SK-N-SH (cell line): Measurements from ENCODE around the gene RIPOR2. TPM values are rescaled to one million over a fixed set of nuclear protein-coding genes. Genes with fewer than 3 reads are reported as not detected.

Experiments
- CTCF ChIA-PET: fragments of 300-600, 350-600 bp; formaldehyde crosslinking; extraction: SDS; loops from one replicate; lab custom pipeline; 2021; lab: Yijun Ruan, JAX
- POLR2A ChIA-PET: fragments of 350-600 bp; sonication (Branson Sonifier 250); formaldehyde crosslinking; extraction: SDS; loops from one replicate; lab custom pipeline; 2020; ENCODE audit warnings: antibody characterized with exemption, inconsistent platforms; lab: Yijun Ruan, JAX
- DNase-seq: peaks from one replicate; pipeline ENCODE4 v3.0.0; 2012
- H2AFZ ChIP-seq: fragments of 200-600 bp; sonication (generic); 2 replicates; pipeline ENCODE4 v1.8.1; 2016; ENCODE audit warnings: antibody characterized with exemption, mild to moderate bottlenecking, low read depth
- H3F3A ChIP-seq: fragments of 200-600 bp; sonication (generic); replicated peaks from 2 replicates; pipeline ENCODE3; 2016; ENCODE audit warnings: antibody characterized with exemption, mild to moderate bottlenecking; ENCODE audit not compliant: insufficient read depth
- H3K27ac ChIP-seq, 2 experiments: fragments of 200-500 bp in 1 of 2; fragments of 200-600 bp in 1 of 2; sonication (Bioruptor generic) in 1 of 2; sonication (generic), shearing (Covaris generic) in 1 of 2; 2 replicates each; pipeline versions ENCODE4 v1.5.1 to v1.6.1; 2014 to 2016; ENCODE audit warnings: low read depth in 2 of 2, inconsistent platforms in 1 of 2, low read length in 1 of 2, mild to moderate bottlenecking in 1 of 2, mixed read lengths in 1 of 2
- H3K27me3 ChIP-seq: fragments of 200-600 bp; sonication (generic), shearing (Covaris generic); 2 replicates; pipeline ENCODE4 v1.6.1; 2016; ENCODE audit warnings: mixed run types; ENCODE audit not compliant: insufficient read depth
- H3K36me3 ChIP-seq, 2 experiments: fragments of 200-500 bp in 1 of 2; fragments of 200-600 bp in 1 of 2; sonication (Bioruptor generic) in 1 of 2; sonication (generic) in 1 of 2; replicated peaks in 1 of 2; 2 replicates each; pipeline versions ENCODE3 to v1.5.1; 2014 to 2016; ENCODE audit warnings: low read length in 1 of 2, mild to moderate bottlenecking in 1 of 2; ENCODE audit not compliant: insufficient read depth in 2 of 2, control insufficient read depth in 1 of 2
- H3K4me1 ChIP-seq, 2 experiments: fragments of 200-500 bp in 1 of 2; fragments of 200-600 bp in 1 of 2; sonication (Bioruptor generic) in 1 of 2; sonication (generic), shearing (Covaris generic) in 1 of 2; 2 replicates each; pipeline versions ENCODE4 v1.5.1 to v1.6.1; 2014 to 2016; ENCODE audit warnings: low read depth in 1 of 2, low read length in 1 of 2, mixed run types in 1 of 2; ENCODE audit not compliant: insufficient read depth in 2 of 2, control insufficient read depth in 1 of 2
- H3K4me2 ChIP-seq: fragments of 200-600 bp; sonication (generic), shearing (Covaris generic); 2 replicates; pipeline ENCODE4 v1.6.1; 2017; ENCODE audit warnings: mixed run types
- H3K4me3 ChIP-seq, 2 experiments: fragments of 200-500 bp in 1 of 2; fragments of 200-600 bp in 1 of 2; sonication (Bioruptor generic) in 1 of 2; sonication (generic), shearing (Covaris generic) in 1 of 2; 2 replicates each; pipeline versions ENCODE4 v1.5.1 to v1.8.1; 2014 to 2016; ENCODE audit warnings: low read depth in 2 of 2, inconsistent platforms in 1 of 2, low read length in 1 of 2, mild to moderate bottlenecking in 1 of 2, mixed read lengths in 1 of 2, moderate library complexity in 1 of 2
- H3K79me2 ChIP-seq: fragments of 200-600 bp; sonication (generic); 2 replicates; pipeline ENCODE4 v1.8.1; 2017; ENCODE audit warnings: mild to moderate bottlenecking; ENCODE audit not compliant: insufficient read depth
- H3K9ac ChIP-seq: fragments of 200-600 bp; sonication (generic); 2 replicates; pipeline ENCODE4 v1.6.1; 2017; ENCODE audit warnings: mixed run types
- H3K9me2 ChIP-seq: fragments of 200-600 bp; sonication (generic); 2 replicates; pipeline ENCODE4 v1.6.1; 2017; ENCODE audit warnings: mixed run types
- H3K9me3 ChIP-seq: fragments of 200-600 bp; sonication (generic); 2 replicates; pipeline ENCODE4 v1.6.1; 2017; ENCODE audit warnings: mixed run types, mild to moderate bottlenecking, moderate library complexity
- H4K20me1 ChIP-seq: fragments of 200-600 bp; sonication (generic); 2 replicates; pipeline ENCODE4 v1.6.1; 2017; ENCODE audit warnings: mild to moderate bottlenecking, mixed run types; ENCODE audit not compliant: insufficient read depth
- ELF1 ChIP-seq: IDR thresholded peaks from 2 replicates; pipeline ENCODE4 v1.4.0; 2012
- GABPA ChIP-seq: IDR thresholded peaks from 2 replicates; pipeline ENCODE4 v1.4.0; 2012; ENCODE audit warnings: low read depth, mild to moderate bottlenecking
- JUND ChIP-seq: IDR thresholded peaks from 2 replicates; pipeline ENCODE4 v1.4.0; 2012
- MEF2A ChIP-seq: IDR thresholded peaks from 2 replicates; pipeline ENCODE4 v1.4.0; 2012; ENCODE audit warnings: low read depth, borderline replicate concordance
- MXI1 ChIP-seq: IDR thresholded peaks from 2 replicates; pipeline ENCODE4 v1.6.1; 2012; ENCODE audit warnings: mild to moderate bottlenecking, low read depth, low read length, improper control_type of control experiment
- POLR2AphosphoS5 ChIP-seq: IDR thresholded peaks from 2 replicates; pipeline ENCODE4 v1.6.1; 2012; ENCODE audit warnings: low read depth, low read length
- RFX5 ChIP-seq: IDR thresholded peaks from 2 replicates; pipeline ENCODE4 v1.6.1; 2012; ENCODE audit warnings: mild to moderate bottlenecking, improper control_type of control experiment, low read length
- RXRA ChIP-seq: IDR thresholded peaks from 2 replicates; pipeline ENCODE4 v1.4.0; 2012; ENCODE audit warnings: low read depth, mild to moderate bottlenecking, borderline replicate concordance
- SIN3A ChIP-seq: IDR thresholded peaks from 2 replicates; pipeline ENCODE4 v1.6.1; 2012; ENCODE audit warnings: low read depth, mild to moderate bottlenecking, low read length, moderate library complexity, borderline replicate concordance
- SMC3 ChIP-seq: IDR thresholded peaks from 2 replicates; pipeline ENCODE4 v1.6.1; 2012; ENCODE audit warnings: low read depth, low read length, improper control_type of control experiment
- TAF1 ChIP-seq: IDR thresholded peaks from 2 replicates; pipeline ENCODE4 v1.6.1; 2012; ENCODE audit warnings: low read depth, mild to moderate bottlenecking, low read length, moderate library complexity, borderline replicate concordance
- YY1 ChIP-seq: IDR thresholded peaks from 2 replicates; pipeline ENCODE4 v1.4.0; 2012; ENCODE audit warnings: low read depth, mild to moderate bottlenecking
- WGBS: methylation state at CpG from one replicate; pipeline ENCODE4 v1.1.6; 2017; ENCODE audit warnings: low lambda C conversion rate; 5-methylcytosine and 5-hydroxymethylcytosine counted together
- polyA plus RNA-seq, 3 experiments: library from polyadenylated mRNA; depleted of rRNA; stranded (reverse); fragments of >200 nt; gene quantifications; 2 replicates each; pipeline ENCODE4 v1.2.3, GENCODE V29; 2012
- TF ChIP-seq, protein P1 (sequence below): IDR thresholded peaks from 2 replicates; pipeline ENCODE4; 2012
- TF ChIP-seq, protein P2 (sequence below): fragments of 150-350 bp; IDR thresholded peaks from 2 replicates; pipeline ENCODE4 v1.6.1; 2016; ENCODE audit warnings: mild to moderate bottlenecking, low read depth, low read length
- TF ChIP-seq, protein P3 (sequence below): fragments of 150-350 bp; IDR thresholded peaks from 2 replicates; pipeline ENCODE4 v1.6.1; 2017; ENCODE audit warnings: antibody characterized with exemption, low read length, low read depth, borderline replicate concordance
- TF ChIP-seq, protein P4 (sequence below): IDR thresholded peaks from 2 replicates; pipeline ENCODE4 v1.4.0; 2012; ENCODE audit warnings: low read depth, borderline replicate concordance
- TF ChIP-seq, protein P5 (sequence below): fragments of 200-600 bp; sonication (generic); IDR thresholded peaks from 2 replicates; pipeline ENCODE4 v1.6.1; 2017; ENCODE audit warnings: antibody characterized with exemption, mild to moderate bottlenecking, moderate library complexity
- TF ChIP-seq, protein P6 (sequence below): IDR thresholded peaks from 2 replicates; pipeline ENCODE4 v1.4.0; 2012; ENCODE audit warnings: low read depth

The RIPOR2 gene
- polyA plus RNA-seq, 1 of the 3 experiments (the other 2 are of a cell fraction) = 0.05 TPM

DNA sequence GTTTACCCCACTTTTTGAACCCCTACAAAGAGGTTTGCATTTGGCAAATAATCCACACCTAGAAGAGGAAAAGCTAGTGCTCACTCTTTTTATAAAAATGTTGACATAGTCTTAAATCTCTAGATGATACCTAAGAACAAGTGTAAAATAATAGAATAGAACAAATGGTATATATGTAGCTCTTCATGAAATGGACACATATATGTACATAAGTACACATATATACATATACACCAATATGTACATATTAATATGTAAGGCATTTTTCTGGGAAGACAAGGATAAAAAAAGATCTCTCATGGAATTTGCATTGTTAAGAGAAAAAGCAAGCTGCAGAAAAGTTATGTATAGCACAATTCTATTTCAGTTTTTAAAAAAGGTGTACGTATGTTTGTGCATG lies 27.6 kb upstream of the RIPOR2 start:
- CTCF ChIA-PET = no interaction called here
- H4K20me1 ChIP-seq = no peaks in the 10 kb centered on the region

DNA sequence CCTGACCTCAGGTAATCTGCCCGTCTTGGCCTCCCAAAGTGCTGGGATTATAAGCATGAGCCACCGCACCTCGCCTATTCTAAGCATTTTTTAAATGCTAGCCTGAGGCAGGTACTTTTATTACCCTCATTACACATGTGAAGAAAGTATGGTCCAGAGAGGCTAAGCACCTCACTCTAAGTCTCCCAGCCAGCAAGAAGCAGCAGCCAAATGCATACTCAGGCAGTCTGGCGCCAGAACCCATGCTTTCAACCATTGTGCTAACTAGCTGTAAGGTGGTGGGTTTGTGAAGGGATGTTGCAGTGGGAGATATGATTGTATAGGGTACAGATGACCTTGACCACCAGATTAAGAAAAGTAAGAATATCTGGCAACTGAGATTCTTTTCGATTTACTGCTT lies 26.1 kb upstream of the RIPOR2 start:
- no peaks in the 10 kb centered on the region for H3K9me3 ChIP-seq
- H3K27ac ChIP-seq = no peak overlapping the region
- H4K20me1 ChIP-seq = no peaks in the 10 kb centered on the region
- WGBS = 49% methylated on average over 5 of the region's 5 CpGs
- POLR2A ChIA-PET = no interaction called here
- H3K79me2 ChIP-seq = no peaks in the 10 kb centered on the region
- no peaks in the 10 kb centered on the region for H3K9me2 ChIP-seq
- H2AFZ ChIP-seq = no peak overlapping the region
- no peak for TF ChIP-seq RFX5
- TF ChIP-seq, protein P1, sequence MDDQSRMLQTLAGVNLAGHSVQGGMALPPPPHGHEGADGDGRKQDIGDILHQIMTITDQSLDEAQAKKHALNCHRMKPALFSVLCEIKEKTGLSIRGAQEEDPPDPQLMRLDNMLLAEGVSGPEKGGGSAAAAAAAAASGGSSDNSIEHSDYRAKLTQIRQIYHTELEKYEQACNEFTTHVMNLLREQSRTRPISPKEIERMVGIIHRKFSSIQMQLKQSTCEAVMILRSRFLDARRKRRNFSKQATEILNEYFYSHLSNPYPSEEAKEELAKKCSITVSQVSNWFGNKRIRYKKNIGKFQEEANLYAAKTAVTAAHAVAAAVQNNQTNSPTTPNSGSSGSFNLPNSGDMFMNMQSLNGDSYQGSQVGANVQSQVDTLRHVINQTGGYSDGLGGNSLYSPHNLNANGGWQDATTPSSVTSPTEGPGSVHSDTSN = no peak
- TF ChIP-seq SIN3A = no peak
- TF ChIP-seq, protein P2, sequence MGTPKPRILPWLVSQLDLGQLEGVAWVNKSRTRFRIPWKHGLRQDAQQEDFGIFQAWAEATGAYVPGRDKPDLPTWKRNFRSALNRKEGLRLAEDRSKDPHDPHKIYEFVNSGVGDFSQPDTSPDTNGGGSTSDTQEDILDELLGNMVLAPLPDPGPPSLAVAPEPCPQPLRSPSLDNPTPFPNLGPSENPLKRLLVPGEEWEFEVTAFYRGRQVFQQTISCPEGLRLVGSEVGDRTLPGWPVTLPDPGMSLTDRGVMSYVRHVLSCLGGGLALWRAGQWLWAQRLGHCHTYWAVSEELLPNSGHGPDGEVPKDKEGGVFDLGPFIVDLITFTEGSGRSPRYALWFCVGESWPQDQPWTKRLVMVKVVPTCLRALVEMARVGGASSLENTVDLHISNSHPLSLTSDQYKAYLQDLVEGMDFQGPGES = no peak
- no peak for TF ChIP-seq TAF1
- TF ChIP-seq, protein P3, sequence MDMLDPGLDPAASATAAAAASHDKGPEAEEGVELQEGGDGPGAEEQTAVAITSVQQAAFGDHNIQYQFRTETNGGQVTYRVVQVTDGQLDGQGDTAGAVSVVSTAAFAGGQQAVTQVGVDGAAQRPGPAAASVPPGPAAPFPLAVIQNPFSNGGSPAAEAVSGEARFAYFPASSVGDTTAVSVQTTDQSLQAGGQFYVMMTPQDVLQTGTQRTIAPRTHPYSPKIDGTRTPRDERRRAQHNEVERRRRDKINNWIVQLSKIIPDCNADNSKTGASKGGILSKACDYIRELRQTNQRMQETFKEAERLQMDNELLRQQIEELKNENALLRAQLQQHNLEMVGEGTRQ = no peak
- TF ChIP-seq, protein P4, sequence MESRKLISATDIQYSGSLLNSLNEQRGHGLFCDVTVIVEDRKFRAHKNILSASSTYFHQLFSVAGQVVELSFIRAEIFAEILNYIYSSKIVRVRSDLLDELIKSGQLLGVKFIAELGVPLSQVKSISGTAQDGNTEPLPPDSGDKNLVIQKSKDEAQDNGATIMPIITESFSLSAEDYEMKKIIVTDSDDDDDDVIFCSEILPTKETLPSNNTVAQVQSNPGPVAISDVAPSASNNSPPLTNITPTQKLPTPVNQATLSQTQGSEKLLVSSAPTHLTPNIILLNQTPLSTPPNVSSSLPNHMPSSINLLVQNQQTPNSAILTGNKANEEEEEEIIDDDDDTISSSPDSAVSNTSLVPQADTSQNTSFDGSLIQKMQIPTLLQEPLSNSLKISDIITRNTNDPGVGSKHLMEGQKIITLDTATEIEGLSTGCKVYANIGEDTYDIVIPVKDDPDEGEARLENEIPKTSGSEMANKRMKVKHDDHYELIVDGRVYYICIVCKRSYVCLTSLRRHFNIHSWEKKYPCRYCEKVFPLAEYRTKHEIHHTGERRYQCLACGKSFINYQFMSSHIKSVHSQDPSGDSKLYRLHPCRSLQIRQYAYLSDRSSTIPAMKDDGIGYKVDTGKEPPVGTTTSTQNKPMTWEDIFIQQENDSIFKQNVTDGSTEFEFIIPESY = no peak
- no peak for TF ChIP-seq ELF1
- TF ChIP-seq MEF2A = no peak
- no peak for TF ChIP-seq SMC3
- no peak for TF ChIP-seq RXRA
- TF ChIP-seq, protein P5, sequence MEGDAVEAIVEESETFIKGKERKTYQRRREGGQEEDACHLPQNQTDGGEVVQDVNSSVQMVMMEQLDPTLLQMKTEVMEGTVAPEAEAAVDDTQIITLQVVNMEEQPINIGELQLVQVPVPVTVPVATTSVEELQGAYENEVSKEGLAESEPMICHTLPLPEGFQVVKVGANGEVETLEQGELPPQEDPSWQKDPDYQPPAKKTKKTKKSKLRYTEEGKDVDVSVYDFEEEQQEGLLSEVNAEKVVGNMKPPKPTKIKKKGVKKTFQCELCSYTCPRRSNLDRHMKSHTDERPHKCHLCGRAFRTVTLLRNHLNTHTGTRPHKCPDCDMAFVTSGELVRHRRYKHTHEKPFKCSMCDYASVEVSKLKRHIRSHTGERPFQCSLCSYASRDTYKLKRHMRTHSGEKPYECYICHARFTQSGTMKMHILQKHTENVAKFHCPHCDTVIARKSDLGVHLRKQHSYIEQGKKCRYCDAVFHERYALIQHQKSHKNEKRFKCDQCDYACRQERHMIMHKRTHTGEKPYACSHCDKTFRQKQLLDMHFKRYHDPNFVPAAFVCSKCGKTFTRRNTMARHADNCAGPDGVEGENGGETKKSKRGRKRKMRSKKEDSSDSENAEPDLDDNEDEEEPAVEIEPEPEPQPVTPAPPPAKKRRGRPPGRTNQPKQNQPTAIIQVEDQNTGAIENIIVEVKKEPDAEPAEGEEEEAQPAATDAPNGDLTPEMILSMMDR = no peak
- no peaks in the 10 kb centered on the region; a peak in 1 of 4 replicates for H3K4me1 ChIP-seq
- CTCF ChIA-PET = interaction anchor here (0.9 to 1.4 kb wide), 2 partner anchors 27 to 378 kb away, joined by 4 read pairs; no protein-coding TSS in a partner anchor
- H3K4me2 ChIP-seq = no peak overlapping the region
- H3K27me3 ChIP-seq = no peaks in the 10 kb centered on the region
- H3K9ac ChIP-seq = no peak overlapping the region
- DNase-seq = no peak
- no peak overlapping the region for H3K4me3 ChIP-seq
- H3F3A ChIP-seq = no peaks in the 10 kb centered on the region
- H3K36me3 ChIP-seq = no peaks in the 10 kb centered on the region

More for the DNA sequence above, 27.6 kb upstream of the RIPOR2 start:
- Histone ChIP-seq H3F3A (no peaks in the 10 kb centered on the region), H3K4me1 (no peaks in the 10 kb centered on the region; a peak in 1 of 4 replicates), H3K4me3 (no peak overlapping the region), H3K79me2 (no peaks in the 10 kb centered on the region), H3K27me3 (no peaks in the 10 kb centered on the region), H3K9me2 (no peaks in the 10 kb centered on the region), H2AFZ (no peak overlapping the region), H3K4me2 (no peak overlapping the region), H3K9me3 (no peaks in the 10 kb centered on the region), H3K36me3 (no peaks in the 10 kb centered on the region), H3K9ac (no peak overlapping the region), H3K27ac (no peak overlapping the region)
- 78% methylated on average over 1 of the region's 1 CpG for WGBS
- POLR2A ChIA-PET = no interaction called here
- TF ChIP-seq MXI1 (no peak), POLR2AphosphoS5 (no peak), TAF1 (no peak), SIN3A (no peak), JUND (no peak), SMC3 (no peak), GABPA (no peak), YY1 (no peak)
- TF ChIP-seq, protein P6, sequence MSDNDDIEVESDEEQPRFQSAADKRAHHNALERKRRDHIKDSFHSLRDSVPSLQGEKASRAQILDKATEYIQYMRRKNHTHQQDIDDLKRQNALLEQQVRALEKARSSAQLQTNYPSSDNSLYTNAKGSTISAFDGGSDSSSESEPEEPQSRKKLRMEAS = no peak
- DNase-seq = no peak
